HepG2 (cell line): ENCODE results near the gene GLS2. TPM values are rescaled to one million over a fixed set of nuclear protein-coding genes. Genes with fewer than 3 reads are reported as not detected.

Experiments used
- ASH2L ChIP-seq: fragments of 300-600, 200-600 bp; sonication (generic); IDR thresholded peaks from 2 replicates; pipeline ENCODE4 v1.7.0; 2017; ENCODE audit warnings: low read depth, mild to moderate bottlenecking, moderate library complexity, mixed read lengths, low read length; ENCODE audit not compliant: insufficient read length
- DNMT1 ChIP-seq: sonication (generic); formaldehyde crosslinking; IDR thresholded peaks from 2 replicates; pipeline ENCODE4 v1.5.1; 2020; ENCODE audit warnings: mild to moderate bottlenecking, missing genetic modification reagents
- GATA4 ChIP-seq: sonication (generic); IDR thresholded peaks from 2 replicates; pipeline ENCODE4 v1.6.1; 2016; ENCODE audit warnings: antibody characterized with exemption, low read depth, borderline replicate concordance
- HNRNPK ChIP-seq: fragments of 200-400 bp; formaldehyde crosslinking; IDR thresholded peaks from 2 replicates; pipeline ENCODE4 v1.6.1; 2018; ENCODE audit warnings: low read length, low read depth, moderate library complexity, mild to moderate bottlenecking; ENCODE audit not compliant: poor library complexity, severe bottlenecking
- SALL1 ChIP-seq: sonication (generic); formaldehyde crosslinking; IDR thresholded peaks from 2 replicates; pipeline ENCODE4 v1.8.0; 2022; ENCODE audit warnings: mild to moderate bottlenecking, missing genetic modification reagents
- SCMH1 ChIP-seq: sonication (generic); formaldehyde crosslinking; IDR thresholded peaks from 2 replicates; pipeline ENCODE4 v1.9.0; 2021; ENCODE audit warnings: missing genetic modification reagents, mild to moderate bottlenecking, borderline replicate concordance
- SIX4 ChIP-seq: sonication (generic); formaldehyde crosslinking; IDR thresholded peaks from 2 replicates; pipeline ENCODE4 v1.4.0; 2020; ENCODE audit warnings: missing genetic modification reagents
- TAF15 ChIP-seq: fragments of 200-400 bp; formaldehyde crosslinking; IDR thresholded peaks from one replicate; pipeline ENCODE4 v1.6.1; 2018; ENCODE audit warnings: mild to moderate bottlenecking, low read depth, low read length; ENCODE audit not compliant: poor library complexity, severe bottlenecking
- TBL1XR1 ChIP-seq: fragments of 150-350 bp; IDR thresholded peaks from 2 replicates; pipeline ENCODE4 v1.6.1; 2014; ENCODE audit warnings: borderline replicate concordance, low read length; ENCODE audit not compliant: partially characterized antibody
- polyA plus RNA-seq, 8 experiments: library from polyadenylated mRNA; depleted of rRNA in 3 of 8; stranded (reverse) in 7 of 8; unstranded in 1 of 8; fragments of >200 nt; fragmentation: Illumina TruSeq in 4 of 8; extraction: Trizol in 4 of 8; gene quantifications; 2 replicates each; pipeline versions ENCODE4 v1.2.1 to v1.2.3, GENCODE V29; 2011 to 2016; ENCODE audit warnings: low read depth in 4 of 8, missing spikeins in 1 of 8, mixed read lengths in 1 of 8; ENCODE audit not compliant: insufficient read depth in 1 of 8
- total RNA-seq, 5 experiments: library from RNA; depleted of rRNA; stranded (reverse); fragments of >200 nt; fragmentation: Illumina TruSeq; extraction: Trizol; gene quantifications; 2 replicates each; pipeline ENCODE4 v1.2.3, GENCODE V29; 2016; ENCODE audit warnings: low read depth in 1 of 5
- TF ChIP-seq, protein P1 (sequence below): sonication (generic); formaldehyde crosslinking; IDR thresholded peaks from 2 replicates; pipeline ENCODE4 v1.4.0; 2020; ENCODE audit warnings: mild to moderate bottlenecking, missing genetic modification reagents, borderline replicate concordance
- TF ChIP-seq, protein P2 (sequence below): sonication (generic); formaldehyde crosslinking; IDR thresholded peaks from 2 replicates; pipeline ENCODE4 v1.4.0; 2020; ENCODE audit warnings: missing genetic modification reagents
- TF ChIP-seq, protein P3 (sequence below): sonication (generic); formaldehyde crosslinking; conservative IDR thresholded peaks from 2 replicates; pipeline ENCODE4 v1.8.1; 2023; ENCODE audit warnings: missing genetic modification reagents
- TF ChIP-seq, protein P4 (sequence below): sonication (generic); formaldehyde crosslinking; conservative IDR thresholded peaks from 2 replicates; pipeline ENCODE4 v1.5.0; 2020; ENCODE audit warnings: missing genetic modification reagents
- TF ChIP-seq, protein P5 (sequence below): sonication (generic); formaldehyde crosslinking; IDR thresholded peaks from 2 replicates; pipeline ENCODE4 v1.4.0; 2020; ENCODE audit warnings: mild to moderate bottlenecking, missing genetic modification reagents
- TF ChIP-seq, protein P6 (sequence below): sonication (generic); formaldehyde crosslinking; IDR thresholded peaks from 2 replicates; pipeline ENCODE4 v1.5.0; 2020; ENCODE audit warnings: missing genetic modification reagents, mild to moderate bottlenecking, borderline replicate concordance

Gene GLS2
- total and polyA plus RNA-seq, 2 of the 13 experiments (the other 11 are each of a cell fraction or from before 2014, with no cell fraction given), result 8.6 to 12.2 TPM

DNA sequence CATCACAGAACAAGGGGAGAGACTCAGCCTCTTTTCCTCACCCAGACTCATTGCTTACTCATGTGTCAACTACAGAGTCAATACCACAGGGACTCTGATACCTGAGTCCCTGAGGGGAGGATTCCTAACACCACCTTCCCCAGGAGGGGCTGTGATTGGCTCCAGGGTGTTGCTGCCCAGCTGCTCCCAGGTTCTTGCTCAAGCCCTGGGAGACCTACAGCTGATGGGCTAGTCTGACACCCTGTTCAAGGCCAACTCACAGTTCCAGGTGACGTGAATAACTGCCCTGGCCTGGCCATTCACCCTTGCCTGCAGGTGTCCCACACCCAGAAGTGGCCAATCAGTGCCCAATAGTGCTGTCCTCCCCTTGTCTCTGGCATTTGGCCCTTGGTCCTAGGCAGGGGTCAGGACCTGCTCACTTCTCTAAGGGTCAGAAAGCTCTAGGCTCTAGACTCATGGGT, 11.0 kb downstream of the GLS2 start (continued):
- TF ChIP-seq, protein P1, sequence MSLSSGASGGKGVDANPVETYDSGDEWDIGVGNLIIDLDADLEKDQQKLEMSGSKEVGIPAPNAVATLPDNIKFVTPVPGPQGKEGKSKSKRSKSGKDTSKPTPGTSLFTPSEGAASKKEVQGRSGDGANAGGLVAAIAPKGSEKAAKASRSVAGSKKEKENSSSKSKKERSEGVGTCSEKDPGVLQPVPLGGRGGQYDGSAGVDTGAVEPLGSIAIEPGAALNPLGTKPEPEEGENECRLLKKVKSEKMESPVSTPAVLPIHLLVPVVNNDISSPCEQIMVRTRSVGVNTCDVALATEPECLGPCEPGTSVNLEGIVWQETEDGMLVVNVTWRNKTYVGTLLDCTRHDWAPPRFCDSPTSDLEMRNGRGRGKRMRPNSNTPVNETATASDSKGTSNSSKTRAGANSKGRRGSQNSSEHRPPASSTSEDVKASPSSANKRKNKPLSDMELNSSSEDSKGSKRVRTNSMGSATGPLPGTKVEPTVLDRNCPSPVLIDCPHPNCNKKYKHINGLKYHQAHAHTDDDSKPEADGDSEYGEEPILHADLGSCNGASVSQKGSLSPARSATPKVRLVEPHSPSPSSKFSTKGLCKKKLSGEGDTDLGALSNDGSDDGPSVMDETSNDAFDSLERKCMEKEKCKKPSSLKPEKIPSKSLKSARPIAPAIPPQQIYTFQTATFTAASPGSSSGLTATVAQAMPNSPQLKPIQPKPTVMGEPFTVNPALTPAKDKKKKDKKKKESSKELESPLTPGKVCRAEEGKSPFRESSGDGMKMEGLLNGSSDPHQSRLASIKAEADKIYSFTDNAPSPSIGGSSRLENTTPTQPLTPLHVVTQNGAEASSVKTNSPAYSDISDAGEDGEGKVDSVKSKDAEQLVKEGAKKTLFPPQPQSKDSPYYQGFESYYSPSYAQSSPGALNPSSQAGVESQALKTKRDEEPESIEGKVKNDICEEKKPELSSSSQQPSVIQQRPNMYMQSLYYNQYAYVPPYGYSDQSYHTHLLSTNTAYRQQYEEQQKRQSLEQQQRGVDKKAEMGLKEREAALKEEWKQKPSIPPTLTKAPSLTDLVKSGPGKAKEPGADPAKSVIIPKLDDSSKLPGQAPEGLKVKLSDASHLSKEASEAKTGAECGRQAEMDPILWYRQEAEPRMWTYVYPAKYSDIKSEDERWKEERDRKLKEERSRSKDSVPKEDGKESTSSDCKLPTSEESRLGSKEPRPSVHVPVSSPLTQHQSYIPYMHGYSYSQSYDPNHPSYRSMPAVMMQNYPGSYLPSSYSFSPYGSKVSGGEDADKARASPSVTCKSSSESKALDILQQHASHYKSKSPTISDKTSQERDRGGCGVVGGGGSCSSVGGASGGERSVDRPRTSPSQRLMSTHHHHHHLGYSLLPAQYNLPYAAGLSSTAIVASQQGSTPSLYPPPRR, result 0 out of 2 replicates have a peak, but pooled peaks have one; percentile 28
- TF ChIP-seq, protein P2, sequence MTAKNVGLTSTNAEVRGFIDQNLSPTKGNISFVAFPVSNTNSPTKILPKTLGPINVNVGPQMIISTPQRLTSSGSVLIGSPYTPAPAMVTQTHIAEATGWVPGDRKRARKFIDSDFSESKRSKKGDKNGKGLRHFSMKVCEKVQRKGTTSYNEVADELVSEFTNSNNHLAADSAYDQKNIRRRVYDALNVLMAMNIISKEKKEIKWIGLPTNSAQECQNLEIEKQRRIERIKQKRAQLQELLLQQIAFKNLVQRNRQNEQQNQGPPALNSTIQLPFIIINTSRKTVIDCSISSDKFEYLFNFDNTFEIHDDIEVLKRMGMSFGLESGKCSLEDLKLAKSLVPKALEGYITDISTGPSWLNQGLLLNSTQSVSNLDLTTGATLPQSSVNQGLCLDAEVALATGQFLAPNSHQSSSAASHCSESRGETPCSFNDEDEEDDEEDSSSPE, result no peak
- TF ChIP-seq TAF15 (no peak), DNMT1 (CRISPR knock-in tag) (no peak), GATA4 (no peak), SCMH1 (no peak), HNRNPK (no peak), SALL1 (CRISPR knock-in tag) (peak; percentile 68), ASH2L (no peak), SIX4 (CRISPR knock-in tag) (0 out of 2 replicates have a peak, but pooled peaks have one; percentile 58), TBL1XR1 (no peak)
- TF ChIP-seq, protein P3, sequence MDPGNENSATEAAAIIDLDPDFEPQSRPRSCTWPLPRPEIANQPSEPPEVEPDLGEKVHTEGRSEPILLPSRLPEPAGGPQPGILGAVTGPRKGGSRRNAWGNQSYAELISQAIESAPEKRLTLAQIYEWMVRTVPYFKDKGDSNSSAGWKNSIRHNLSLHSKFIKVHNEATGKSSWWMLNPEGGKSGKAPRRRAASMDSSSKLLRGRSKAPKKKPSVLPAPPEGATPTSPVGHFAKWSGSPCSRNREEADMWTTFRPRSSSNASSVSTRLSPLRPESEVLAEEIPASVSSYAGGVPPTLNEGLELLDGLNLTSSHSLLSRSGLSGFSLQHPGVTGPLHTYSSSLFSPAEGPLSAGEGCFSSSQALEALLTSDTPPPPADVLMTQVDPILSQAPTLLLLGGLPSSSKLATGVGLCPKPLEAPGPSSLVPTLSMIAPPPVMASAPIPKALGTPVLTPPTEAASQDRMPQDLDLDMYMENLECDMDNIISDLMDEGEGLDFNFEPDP (CRISPR knock-in tag), result no peak
- TF ChIP-seq, protein P4, sequence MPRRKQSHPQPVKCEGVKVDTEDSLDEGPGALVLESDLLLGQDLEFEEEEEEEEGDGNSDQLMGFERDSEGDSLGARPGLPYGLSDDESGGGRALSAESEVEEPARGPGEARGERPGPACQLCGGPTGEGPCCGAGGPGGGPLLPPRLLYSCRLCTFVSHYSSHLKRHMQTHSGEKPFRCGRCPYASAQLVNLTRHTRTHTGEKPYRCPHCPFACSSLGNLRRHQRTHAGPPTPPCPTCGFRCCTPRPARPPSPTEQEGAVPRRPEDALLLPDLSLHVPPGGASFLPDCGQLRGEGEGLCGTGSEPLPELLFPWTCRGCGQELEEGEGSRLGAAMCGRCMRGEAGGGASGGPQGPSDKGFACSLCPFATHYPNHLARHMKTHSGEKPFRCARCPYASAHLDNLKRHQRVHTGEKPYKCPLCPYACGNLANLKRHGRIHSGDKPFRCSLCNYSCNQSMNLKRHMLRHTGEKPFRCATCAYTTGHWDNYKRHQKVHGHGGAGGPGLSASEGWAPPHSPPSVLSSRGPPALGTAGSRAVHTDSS, result no peak
- TF ChIP-seq, protein P5, sequence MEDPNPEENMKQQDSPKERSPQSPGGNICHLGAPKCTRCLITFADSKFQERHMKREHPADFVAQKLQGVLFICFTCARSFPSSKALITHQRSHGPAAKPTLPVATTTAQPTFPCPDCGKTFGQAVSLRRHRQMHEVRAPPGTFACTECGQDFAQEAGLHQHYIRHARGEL (CRISPR knock-in tag), result no peak
- TF ChIP-seq, protein P6, sequence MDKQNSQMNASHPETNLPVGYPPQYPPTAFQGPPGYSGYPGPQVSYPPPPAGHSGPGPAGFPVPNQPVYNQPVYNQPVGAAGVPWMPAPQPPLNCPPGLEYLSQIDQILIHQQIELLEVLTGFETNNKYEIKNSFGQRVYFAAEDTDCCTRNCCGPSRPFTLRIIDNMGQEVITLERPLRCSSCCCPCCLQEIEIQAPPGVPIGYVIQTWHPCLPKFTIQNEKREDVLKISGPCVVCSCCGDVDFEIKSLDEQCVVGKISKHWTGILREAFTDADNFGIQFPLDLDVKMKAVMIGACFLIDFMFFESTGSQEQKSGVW (CRISPR knock-in tag), result no peak
